Caco-2 (cell line): ENCODE measurements around the gene EXOC3. TPM values are rescaled to one million over a fixed set of nuclear protein-coding genes. Genes with fewer than 3 reads are reported as not detected.

ENCODE experiments used
- BruUV-seq: library from RNA; stranded (reverse); fragments of 400-500 nt; replicated peaks from 2 replicates; lab custom pipeline; 2021; lab: Mats Ljungman, UMichigan
- CTCF ChIA-PET: fragments of 300-600 bp; sonication (Branson Sonifier 250); formaldehyde crosslinking; loops from one replicate; lab custom pipeline; 2022; ENCODE audit warnings: antibody characterized with exemption; lab: Charles Lee
- POLR2A ChIA-PET: fragments of 300-600 bp; sonication (Branson Sonifier 250); formaldehyde crosslinking; loops from one replicate; lab custom pipeline; 2022; ENCODE audit warnings: antibody characterized with exemption; lab: Charles Lee
- DNase-seq, 2 experiments: peaks; one replicate each; pipeline versions ENCODE4 v3.0.0 to v3.0.0-alpha.2; 2020 to 2022
- H3K27me3 ChIP-seq: replicated peaks from 2 replicates; pipeline ENCODE4 v1.6.0; 2011; ENCODE audit warnings: low read length; ENCODE audit not compliant: control insufficient read depth, insufficient read depth
- H3K36me3 ChIP-seq: 2 replicates; pipeline ENCODE4 v1.5.1; 2011; ENCODE audit warnings: low read length; ENCODE audit not compliant: control insufficient read depth, insufficient read depth
- H3K4me1 ChIP-seq: fragments of 250-450 bp; sonication (Bioruptor Pico); 2 replicates; pipeline ENCODE4 v1.5.1; 2020; ENCODE audit warnings: mild to moderate bottlenecking
- H3K4me3 ChIP-seq: 2 replicates; pipeline ENCODE4 v1.5.1; 2011; ENCODE audit warnings: low read depth, mild to moderate bottlenecking, control low read depth, low read length
- H3K9me3 ChIP-seq: fragments of 250-450 bp; sonication (Bioruptor Pico); 2 replicates; pipeline ENCODE4 v1.5.1; 2020; ENCODE audit warnings: mild to moderate bottlenecking, moderate library complexity
- H3K27ac Mint-ChIP-seq: one replicate; pipeline ENCODE4 v1.8.0; 2022; ENCODE audit warnings: mixed read lengths; ENCODE audit not compliant: unreplicated experiment
- H3K27me3 Mint-ChIP-seq: one replicate; pipeline ENCODE4 v1.8.0; 2022; ENCODE audit warnings: mixed read lengths; ENCODE audit not compliant: insufficient read depth, unreplicated experiment
- H3K36me3 Mint-ChIP-seq: one replicate; pipeline ENCODE4 v1.8.0; 2022; ENCODE audit warnings: mild to moderate bottlenecking, mixed read lengths; ENCODE audit not compliant: insufficient read depth, unreplicated experiment
- H3K4me1 Mint-ChIP-seq: one replicate; pipeline ENCODE4 v1.8.0; 2022; ENCODE audit warnings: low read depth, mixed read lengths; ENCODE audit not compliant: unreplicated experiment
- H3K4me3 Mint-ChIP-seq: one replicate; pipeline ENCODE4 v1.8.0; 2022; ENCODE audit warnings: mild to moderate bottlenecking, moderate library complexity, mixed read lengths; ENCODE audit not compliant: unreplicated experiment
- H3K9me3 Mint-ChIP-seq: one replicate; pipeline ENCODE4 v1.8.0; 2022; ENCODE audit warnings: mixed read lengths; ENCODE audit not compliant: unreplicated experiment
- CTCF ChIP-seq, 2 experiments: fragments of 200-600 bp in 1 of 2; IDR thresholded peaks; 1 replicate in 1 of 2; 2 replicates in 1 of 2; pipeline versions ENCODE4 v1.5.1 to v1.8.0; 2011 to 2022; ENCODE audit warnings: antibody characterized with exemption in 1 of 2, control low read depth in 1 of 2, inconsistent platforms in 1 of 2, low read depth in 1 of 2, low read length in 1 of 2, mild to moderate bottlenecking in 1 of 2, moderate library complexity in 1 of 2; ENCODE audit not compliant: insufficient read depth in 1 of 2, severe bottlenecking in 1 of 2, unreplicated experiment in 1 of 2
- intact Hi-C: fragments of 100-400 bp; cut with micrococcal nuclease; formaldehyde crosslinking; loops from one replicate; pipeline ENCODE4 v1.10.0; 2022; ENCODE audit not compliant: unreplicated experiment
- total RNA-seq: library from RNA; stranded (reverse); gene quantifications from 2 replicates; pipeline ENCODE4 v1.2.3, GENCODE V29; 2022

Gene EXOC3
- total RNA-seq, 1 experiment from 2014 or later: 44.5 TPM

GRCh38 chr5:425714-426113, 17.3 kb upstream of the EXOC3 start:
- ChIA-PET CTCF (no interaction called here), POLR2A (no interaction called here)
- TF ChIP-seq CTCF (IDR thresholded peaks at IDR 0.05; ENCODE audit: insufficient read depth in 1 of 2, low read depth in 1 of 2, low read length in 1 of 2, severe bottlenecking in 1 of 2, unreplicated experiment in 1 of 2): no peak
- H3K9me3 Mint-ChIP-seq: peaks cover 14% of the 10 kb centered on the region
- Histone ChIP-seq H3K36me3 (no peaks in the 10 kb centered on the region), H3K9me3 (no peaks in the 10 kb centered on the region), H3K27me3 (no peaks in the 10 kb centered on the region), H3K4me3 (no peak overlapping the region), H3K4me1 (peaks cover 2% of the 10 kb centered on the region; the same call in 1 of the 2 replicates)
- no peaks in the 10 kb centered on the region for H3K36me3 Mint-ChIP-seq
- BruUV-seq: no TSS peak
- intact Hi-C loops: no loop called here
- no peaks in the 10 kb centered on the region for H3K27me3 Mint-ChIP-seq
- H3K4me1 Mint-ChIP-seq: no peaks in the 10 kb centered on the region
- DNase-seq: no peak
- no peak overlapping the region for H3K27ac Mint-ChIP-seq
- H3K4me3 Mint-ChIP-seq: no peak overlapping the region

GRCh38 chr5:426392-426976, 16.5 kb upstream of the EXOC3 start:
- Mint-ChIP-seq H3K4me1 (no peaks in the 10 kb centered on the region), H3K36me3 (no peaks in the 10 kb centered on the region), H3K27me3 (no peaks in the 10 kb centered on the region), H3K27ac (no peak overlapping the region), H3K9me3 (peaks cover 14% of the 10 kb centered on the region), H3K4me3 (no peak overlapping the region)
- BruUV-seq: no TSS peak
- DNase-seq: no peak
- CTCF ChIA-PET: no interaction called here
- POLR2A ChIA-PET: no interaction called here
- no peaks in the 10 kb centered on the region for H3K36me3 ChIP-seq
- H3K27me3 ChIP-seq: no peaks in the 10 kb centered on the region
- H3K4me1 ChIP-seq: peaks cover 7% of the 10 kb centered on the region; the same call in 1 of the 2 replicates
- H3K9me3 ChIP-seq: no peaks in the 10 kb centered on the region
- TF ChIP-seq CTCF (IDR thresholded peaks at IDR 0.05; ENCODE audit: insufficient read depth in 1 of 2, low read depth in 1 of 2, low read length in 1 of 2, severe bottlenecking in 1 of 2, unreplicated experiment in 1 of 2): no peak
- intact Hi-C loops: no loop called here
- H3K4me3 ChIP-seq: no peak overlapping the region

GRCh38 chr5:427415-428087, 15.4 kb upstream of the EXOC3 start:
- intact Hi-C loops: no loop called here
- H3K36me3 Mint-ChIP-seq: no peaks in the 10 kb centered on the region
- H3K4me3 Mint-ChIP-seq: no peak overlapping the region
- Histone ChIP-seq H3K4me3 (no peak overlapping the region), H3K27me3 (no peaks in the 10 kb centered on the region), H3K36me3 (no peaks in the 10 kb centered on the region), H3K4me1 (peaks cover 7% of the 10 kb centered on the region; the same call in 1 of the 2 replicates), H3K9me3 (no peaks in the 10 kb centered on the region)
- peaks cover 14% of the 10 kb centered on the region for H3K9me3 Mint-ChIP-seq
- POLR2A ChIA-PET: no interaction called here
- BruUV-seq: no TSS peak
- H3K4me1 Mint-ChIP-seq: no peaks in the 10 kb centered on the region
- no peaks in the 10 kb centered on the region for H3K27me3 Mint-ChIP-seq
- no peak for TF ChIP-seq CTCF (IDR thresholded peaks at IDR 0.05; ENCODE audit: insufficient read depth in 1 of 2, low read depth in 1 of 2, low read length in 1 of 2, severe bottlenecking in 1 of 2, unreplicated experiment in 1 of 2)
- CTCF ChIA-PET: interaction anchor here (0.9 kb wide), 1 partner anchor 475 kb away, joined by 3 read pairs; no protein-coding TSS in a partner anchor
- H3K27ac Mint-ChIP-seq: no peak overlapping the region
- DNase-seq: no peak
